ENCODE measurements around the gene PC. TPM values are rescaled to one million over a fixed set of nuclear protein-coding genes. Genes with fewer than 3 reads are reported as not detected.

Gene PC
- total RNA-seq, 5 donors from 2014 or later (not counting 1 experiment from before 2014, with no cell fraction given), result 6.2 to 10.0 (median 7.4) TPM

DNA sequence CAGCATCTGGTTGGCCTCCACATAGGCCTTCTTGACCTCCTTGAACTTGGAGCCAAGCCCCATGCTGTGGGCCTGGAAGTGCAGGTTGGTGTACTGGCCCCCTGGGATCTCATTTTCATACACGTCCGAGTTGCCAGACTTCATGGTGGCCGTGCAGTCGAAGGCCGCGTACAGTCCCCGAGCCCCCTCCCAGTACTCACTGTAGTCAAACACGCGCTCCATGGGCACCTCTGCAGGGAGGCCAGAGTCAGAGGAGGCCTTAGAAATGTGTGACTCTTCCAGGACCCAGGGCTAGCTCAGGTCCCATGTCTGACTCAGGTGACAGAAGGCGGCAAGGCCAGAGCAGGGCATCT is 108.0 kb downstream of the PC start:
- POLR2A ChIA-PET, result no interaction called here
- CTCF ChIA-PET, result no interaction called here
- H3K4me3 ChIP-seq (ENCODE audit: control insufficient read depth in 1 of 2, extremely low read depth in 1 of 2, low read length in 1 of 2), result no peak overlapping the region

DNA sequence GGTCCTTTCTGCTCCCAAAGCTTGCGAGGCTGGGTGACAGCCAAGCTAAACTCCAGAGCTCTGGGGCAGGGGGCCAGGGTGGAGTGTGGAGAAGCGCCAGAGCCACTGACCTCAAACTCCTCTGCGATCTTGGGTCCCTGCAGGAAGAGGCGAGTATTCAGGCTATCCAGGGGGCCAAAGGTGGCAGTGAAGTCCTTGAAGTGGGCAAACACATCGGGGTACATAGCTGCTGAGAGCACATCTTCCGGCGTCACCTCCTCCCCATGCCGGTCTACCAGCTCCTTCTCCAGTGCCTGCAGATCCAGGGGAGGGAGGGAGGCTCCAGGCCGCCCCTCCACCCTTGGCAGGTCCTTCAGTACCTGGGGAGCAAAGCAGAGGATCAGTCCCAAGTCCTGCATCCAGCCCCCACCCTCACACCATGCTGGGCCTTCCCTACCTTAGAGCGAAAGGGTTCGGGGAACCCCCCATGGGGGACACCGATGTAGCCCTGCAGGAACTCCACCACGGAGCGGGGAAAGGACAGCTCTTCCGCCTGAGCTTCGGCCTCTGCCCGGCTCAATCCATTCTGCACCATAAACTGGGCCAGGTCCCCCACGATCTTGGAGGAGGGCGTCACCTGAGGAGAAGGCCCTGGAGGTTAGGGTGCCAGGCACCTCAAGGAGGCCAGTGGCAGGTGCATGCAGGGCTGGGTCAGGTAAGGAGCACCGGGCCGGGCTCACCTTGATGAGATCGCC is 108.5 kb downstream of the PC start:
- Mint-ChIP-seq H3K27ac (no peak overlapping the region), H3K9me3 (no peaks in the 10 kb centered on the region), H3K4me1 (peaks cover 0 to 14% (median 5%) of the 10 kb centered on the region in 3 donors), H3K4me3 (no peak overlapping the region), H3K27me3 (no peaks in the 10 kb centered on the region), H3K36me3 (peaks cover 10% of the 10 kb centered on the region)
- Histone ChIP-seq H3K36me3 (ENCODE audit: control insufficient read depth in 2 of 2, extremely low read depth in 1 of 2, insufficient read depth in 1 of 2, low read length in 1 of 2) (peaks cover 4 to 16% of the 10 kb centered on the region in 2 donors), H3K4me3 (ENCODE audit: control insufficient read depth in 1 of 2, extremely low read depth in 1 of 2, low read length in 1 of 2) (no peak overlapping the region), H3K4me1 (ENCODE audit: control insufficient read depth in 1 of 2, extremely low read depth in 1 of 2, insufficient read depth in 2 of 2, low read length in 2 of 2) (peaks cover 0 to 10% of the 10 kb centered on the region in 2 experiments), H3K9me3 (no peaks in the 10 kb centered on the region), H3K27ac (ENCODE audit: low read length) (no peak overlapping the region), H3K27me3 (replicated peaks in 1 of 2; ENCODE audit: control insufficient read depth in 2 of 2, extremely low read depth in 1 of 2, insufficient read depth in 2 of 2, low read length in 1 of 2) (no peaks in the 10 kb centered on the region)
- DNase-seq (no peak), ATAC-seq (replicated peaks in 1 of 4) (no peak)
- 97% methylated on average over 10 of the region's 22 CpGs for WGBS (ENCODE audit: insufficient coverage)
- ChIA-PET CTCF (no interaction called here), POLR2A (interaction anchor here (0.6 kb wide), 2 partner anchors 54 to 305 kb away, joined by 7 to 9 read pairs; no protein-coding TSS in a partner anchor)

More for the DNA sequence above, 108.0 kb downstream of the PC start:
- H3K27me3 ChIP-seq (replicated peaks in 1 of 2; ENCODE audit: control insufficient read depth in 2 of 2, extremely low read depth in 1 of 2, insufficient read depth in 2 of 2, low read length in 1 of 2), result no peaks in the 10 kb centered on the region
- Mint-ChIP-seq H3K4me3 (no peak overlapping the region), H3K9me3 (no peaks in the 10 kb centered on the region), H3K36me3 (peaks cover 5% of the 10 kb centered on the region), H3K27ac (no peak overlapping the region), H3K27me3 (no peaks in the 10 kb centered on the region), H3K4me1 (peaks cover 0 to 9% (median 0%) of the 10 kb centered on the region in 3 donors)
- peaks cover 0 to 5% of the 10 kb centered on the region in 2 experiments for H3K4me1 ChIP-seq (ENCODE audit: control insufficient read depth in 1 of 2, extremely low read depth in 1 of 2, insufficient read depth in 2 of 2, low read length in 2 of 2)
- 99% methylated on average over 10 of the region's 10 CpGs for WGBS (ENCODE audit: insufficient coverage)
- no peaks in the 10 kb centered on the region for H3K9me3 ChIP-seq
- H3K36me3 ChIP-seq (ENCODE audit: control insufficient read depth in 2 of 2, extremely low read depth in 1 of 2, insufficient read depth in 1 of 2, low read length in 1 of 2), result peaks cover 4 to 11% of the 10 kb centered on the region in 2 donors
- no peak for ATAC-seq (replicated peaks in 1 of 4)
- no peak for DNase-seq
- H3K27ac ChIP-seq (ENCODE audit: low read length), result no peak overlapping the region

DNA sequence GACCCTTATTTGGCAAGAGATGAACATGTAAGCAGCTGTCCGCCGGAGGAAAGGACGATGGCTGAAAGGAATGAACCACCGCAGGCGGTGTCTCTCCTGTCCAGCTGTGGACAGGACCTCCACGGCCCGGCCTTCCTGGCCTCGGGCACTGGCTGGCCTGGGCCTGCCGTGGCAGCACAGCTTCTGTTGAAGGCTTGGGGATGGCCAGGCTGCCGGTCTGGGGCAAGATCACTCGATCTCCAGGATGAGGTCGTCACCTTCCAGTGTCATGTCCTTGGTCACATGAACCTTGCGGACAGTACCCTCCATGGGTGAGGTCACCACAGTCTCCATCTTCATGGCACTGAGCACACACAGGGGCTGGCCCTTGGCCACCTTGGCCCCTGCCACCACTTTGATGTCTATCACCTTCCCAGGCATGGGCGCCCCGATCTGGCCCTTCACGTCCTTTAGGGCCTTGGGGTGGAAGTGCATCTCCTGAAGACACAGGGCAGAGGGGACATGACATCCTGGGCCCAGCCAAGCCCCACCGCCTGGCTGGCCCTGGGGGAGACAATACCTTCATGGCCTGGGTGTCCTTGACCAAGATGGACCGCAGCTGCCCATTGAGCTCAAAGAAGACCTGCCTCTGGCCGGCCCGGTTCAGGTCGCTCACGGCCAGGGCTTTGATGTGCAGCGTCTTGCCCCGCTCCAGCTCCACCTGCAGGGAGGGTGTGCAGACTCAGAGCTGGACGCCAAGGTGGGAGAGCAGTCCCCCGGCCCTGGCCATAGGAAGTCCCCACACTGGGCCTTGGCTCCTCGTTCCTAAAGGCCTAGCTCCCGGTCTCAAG is 109.3 kb downstream of the PC start:
- Mint-ChIP-seq H3K27me3 (no peaks in the 10 kb centered on the region), H3K4me3 (no peak overlapping the region)
- 93% methylated on average over 26 of the region's 28 CpGs for WGBS (ENCODE audit: insufficient coverage)

DNA sequence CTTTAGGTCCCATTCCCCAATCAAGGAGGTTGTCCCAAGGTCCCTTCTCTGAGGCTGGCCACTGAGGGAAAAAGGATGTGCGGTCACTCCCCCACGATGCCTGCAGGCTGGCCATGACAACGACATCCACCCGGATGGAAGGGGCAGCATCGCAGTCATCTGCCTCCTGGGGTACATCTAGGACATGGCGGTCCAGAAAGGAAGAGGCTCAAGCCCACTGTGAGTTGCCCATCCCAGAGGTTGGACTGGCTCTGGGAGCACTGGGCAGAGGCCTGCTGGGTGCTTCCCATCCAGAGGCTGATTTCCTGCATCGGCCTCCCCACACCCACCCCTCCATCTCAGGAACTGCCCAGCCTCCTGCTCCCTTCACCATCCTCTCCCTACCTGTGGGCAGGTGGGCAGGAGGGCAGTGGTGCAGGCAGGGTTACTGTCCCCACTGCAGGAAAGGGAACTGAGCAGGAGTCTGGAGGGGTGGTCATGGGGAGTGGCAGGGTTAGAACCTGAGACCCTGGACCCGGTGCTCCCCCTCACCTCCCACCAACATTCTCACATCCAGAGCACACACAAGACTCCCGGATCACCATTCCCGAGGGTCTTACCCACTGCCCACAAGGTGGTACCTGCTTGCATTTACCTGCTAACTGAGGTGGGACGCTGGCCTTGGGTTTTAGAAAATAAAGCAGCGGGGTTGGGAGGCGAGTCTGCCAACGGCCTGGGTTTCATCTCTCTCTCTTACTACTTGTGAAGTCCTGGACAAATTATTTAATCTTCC is 110.5 kb downstream of the PC start:
- ChIA-PET POLR2A (no interaction called here), CTCF (no interaction called here)
- H3K9me3 Mint-ChIP-seq, result no peaks in the 10 kb centered on the region
- H3K36me3 Mint-ChIP-seq, result peaks cover 10% of the 10 kb centered on the region
- no peak overlapping the region for H3K27ac Mint-ChIP-seq
- Histone ChIP-seq H3K27ac (ENCODE audit: low read length) (no peak overlapping the region), H3K36me3 (ENCODE audit: control insufficient read depth in 2 of 2, extremely low read depth in 1 of 2, insufficient read depth in 1 of 2, low read length in 1 of 2) (peaks cover 4 to 18% of the 10 kb centered on the region in 2 donors), H3K9me3 (no peaks in the 10 kb centered on the region), H3K27me3 (replicated peaks in 1 of 2; ENCODE audit: control insufficient read depth in 2 of 2, extremely low read depth in 1 of 2, insufficient read depth in 2 of 2, low read length in 1 of 2) (no peaks in the 10 kb centered on the region), H3K4me1 (ENCODE audit: control insufficient read depth in 1 of 2, extremely low read depth in 1 of 2, insufficient read depth in 2 of 2, low read length in 2 of 2) (peaks cover 6 to 21% of the 10 kb centered on the region in 2 experiments), H3K4me3 (ENCODE audit: control insufficient read depth in 1 of 2, extremely low read depth in 1 of 2, low read length in 1 of 2) (no peak overlapping the region)
- ATAC-seq (replicated peaks in 1 of 4), result no peak
- DNase-seq, result peak in 1 of 35 experiments; percentile 1
- no peak overlapping the region for H3K4me3 Mint-ChIP-seq
- H3K4me1 Mint-ChIP-seq, result peaks cover 7 to 24% (median 14%) of the 10 kb centered on the region in 3 donors
- WGBS (ENCODE audit: insufficient coverage), result 94% methylated on average over 9 of the region's 14 CpGs
- no peaks in the 10 kb centered on the region for H3K27me3 Mint-ChIP-seq

More for the DNA sequence above, 109.3 kb downstream of the PC start:
- H3K4me3 ChIP-seq (ENCODE audit: control insufficient read depth in 1 of 2, extremely low read depth in 1 of 2, low read length in 1 of 2), result no peak overlapping the region
- H3K36me3 ChIP-seq (ENCODE audit: control insufficient read depth in 2 of 2, extremely low read depth in 1 of 2, insufficient read depth in 1 of 2, low read length in 1 of 2), result peaks cover 4 to 18% of the 10 kb centered on the region in 2 donors
- no peaks in the 10 kb centered on the region for H3K9me3 ChIP-seq
- ATAC-seq (replicated peaks in 1 of 4) (no peak), DNase-seq (no peak)
- Mint-ChIP-seq H3K36me3 (peaks cover 10% of the 10 kb centered on the region), H3K4me1 (peaks cover 4 to 21% (median 11%) of the 10 kb centered on the region in 3 donors), H3K9me3 (no peaks in the 10 kb centered on the region), H3K27ac (no peak overlapping the region)
- ChIA-PET CTCF (no interaction called here), POLR2A (interaction anchor here (0.6 kb wide), 2 partner anchors 54 to 306 kb away, joined by 7 to 9 read pairs; no protein-coding TSS in a partner anchor)
- H3K4me1 ChIP-seq (ENCODE audit: control insufficient read depth in 1 of 2, extremely low read depth in 1 of 2, insufficient read depth in 2 of 2, low read length in 2 of 2), result peaks cover 4 to 18% of the 10 kb centered on the region in 2 experiments
- H3K27me3 ChIP-seq (replicated peaks in 1 of 2; ENCODE audit: control insufficient read depth in 2 of 2, extremely low read depth in 1 of 2, insufficient read depth in 2 of 2, low read length in 1 of 2), result no peaks in the 10 kb centered on the region
- H3K27ac ChIP-seq (ENCODE audit: low read length), result no peak overlapping the region

DNA sequence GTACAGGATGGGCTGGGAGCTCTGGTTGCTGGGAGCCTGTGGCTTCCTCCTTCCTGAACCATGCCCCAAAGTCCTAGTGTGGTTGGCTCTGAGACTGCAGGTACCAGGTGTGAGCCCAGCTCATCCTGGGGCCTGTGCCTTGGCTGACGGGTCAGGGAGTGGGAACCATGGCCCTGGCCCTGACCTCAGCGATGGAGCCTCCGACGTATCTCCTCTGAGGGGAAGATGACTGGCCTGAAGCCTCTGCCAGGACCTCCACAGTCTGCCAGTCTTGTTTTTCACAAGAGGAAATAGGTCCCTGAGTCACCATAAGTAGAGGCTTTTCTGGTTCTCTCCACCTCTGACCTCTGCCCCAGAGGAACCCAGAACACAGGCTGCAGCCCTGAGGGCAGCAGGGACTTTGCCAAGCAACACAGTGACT is 111.5 kb downstream of the PC start:
- Mint-ChIP-seq H3K27ac (no peak overlapping the region), H3K27me3 (no peaks in the 10 kb centered on the region), H3K36me3 (peaks cover 10% of the 10 kb centered on the region), H3K4me1 (peaks cover 17 to 27% (median 22%) of the 10 kb centered on the region in 3 donors), H3K9me3 (no peaks in the 10 kb centered on the region), H3K4me3 (no peak overlapping the region)
- Histone ChIP-seq H3K4me3 (ENCODE audit: control insufficient read depth in 1 of 2, extremely low read depth in 1 of 2, low read length in 1 of 2) (no peak overlapping the region), H3K36me3 (ENCODE audit: control insufficient read depth in 2 of 2, extremely low read depth in 1 of 2, insufficient read depth in 1 of 2, low read length in 1 of 2) (peaks cover 4 to 18% of the 10 kb centered on the region in 2 donors), H3K4me1 (ENCODE audit: control insufficient read depth in 1 of 2, extremely low read depth in 1 of 2, insufficient read depth in 2 of 2, low read length in 2 of 2) (peaks cover 12 to 28% of the 10 kb centered on the region in 2 experiments), H3K27me3 (replicated peaks in 1 of 2; ENCODE audit: control insufficient read depth in 2 of 2, extremely low read depth in 1 of 2, insufficient read depth in 2 of 2, low read length in 1 of 2) (no peaks in the 10 kb centered on the region), H3K27ac (ENCODE audit: low read length) (no peak overlapping the region), H3K9me3 (no peaks in the 10 kb centered on the region)
- ATAC-seq (replicated peaks in 1 of 4), result no peak
- 97% methylated on average over 4 of the region's 4 CpGs for WGBS (ENCODE audit: insufficient coverage)
- peak in 1 of 35 experiments; percentile 0 for DNase-seq
- ChIA-PET POLR2A (no interaction called here), CTCF (no interaction called here)

DNA sequence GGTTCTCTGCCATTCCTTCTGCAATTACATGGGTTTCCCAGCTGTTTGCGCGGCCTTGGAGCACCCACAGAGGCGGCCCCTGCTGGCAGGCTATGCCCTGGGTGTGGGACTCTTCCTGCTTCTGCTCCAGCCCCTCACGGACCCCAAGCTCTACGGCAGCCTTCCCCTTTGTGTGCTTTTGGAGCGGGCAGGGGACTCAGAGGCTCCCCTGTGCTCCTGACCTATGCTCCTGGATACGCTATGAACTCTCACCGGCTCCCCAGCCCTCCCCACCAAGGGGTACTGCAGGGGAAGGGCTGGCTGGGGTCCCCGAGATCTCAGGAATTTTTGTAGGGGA is 112.3 kb downstream of the PC start:
- Mint-ChIP-seq H3K4me1 (peaks cover 25 to 35% (median 31%) of the 10 kb centered on the region in 3 donors), H3K36me3 (peaks cover 10% of the 10 kb centered on the region), H3K27me3 (no peaks in the 10 kb centered on the region), H3K27ac (no peak overlapping the region), H3K4me3 (peak overlapping the region; percentile 6 to 98 (median 94)), H3K9me3 (no peaks in the 10 kb centered on the region)
- no peak for DNase-seq
- H3K27me3 ChIP-seq (replicated peaks in 1 of 2; ENCODE audit: control insufficient read depth in 2 of 2, extremely low read depth in 1 of 2, insufficient read depth in 2 of 2, low read length in 1 of 2), result no peaks in the 10 kb centered on the region
- peaks cover 4 to 18% of the 10 kb centered on the region in 2 donors for H3K36me3 ChIP-seq (ENCODE audit: control insufficient read depth in 2 of 2, extremely low read depth in 1 of 2, insufficient read depth in 1 of 2, low read length in 1 of 2)
- no peaks in the 10 kb centered on the region for H3K9me3 ChIP-seq
- peaks cover 18 to 36% of the 10 kb centered on the region in 2 experiments for H3K4me1 ChIP-seq (ENCODE audit: control insufficient read depth in 1 of 2, extremely low read depth in 1 of 2, insufficient read depth in 2 of 2, low read length in 2 of 2)
- H3K27ac ChIP-seq (ENCODE audit: low read length), result no peak overlapping the region
- ATAC-seq (replicated peaks in 1 of 4), result no peak
- WGBS (ENCODE audit: insufficient coverage), result 94% methylated on average over 4 of the region's 9 CpGs
- POLR2A ChIA-PET, result no interaction called here
- no peak overlapping the region for H3K4me3 ChIP-seq (ENCODE audit: control insufficient read depth in 1 of 2, extremely low read depth in 1 of 2, low read length in 1 of 2)
- CTCF ChIA-PET, result no interaction called here
